Measurements from ENCODE around the gene EVA1A. TPM values are rescaled to one million over a fixed set of nuclear protein-coding genes. Genes with fewer than 3 reads are reported as not detected.

EVA1A gene
- total and polyA plus RNA-seq, 2 of the 8 experiments (the other 6 are each of a cell fraction or from before 2014, with no cell fraction given), result 2.4 to 4.3 TPM

- TF ChIP-seq POLR2AphosphoS5 (IDR thresholded peaks at IDR 0.05; ENCODE audit: low read depth, low read length), result no peak
- TF ChIP-seq TAF7 (optimal IDR thresholded peaks at IDR 0.05; ENCODE audit: borderline replicate concordance, low read depth, low read length), result no peak
- TF ChIP-seq NANOG (IDR thresholded peaks at IDR 0.05; ENCODE audit: insufficient read depth, low read depth, low read length, poor library complexity, severe bottlenecking), result no peak
- TF ChIP-seq BRCA1 (IDR thresholded peaks at IDR 0.05; ENCODE audit: low read depth, low read length), result no peak
- no peak for TF ChIP-seq ASH2L (IDR thresholded peaks at IDR 0.05; ENCODE audit: low read length)
These were observed 42.7 kb upstream of the EVA1A start (continued) for GRCh38 chr2:75603477-75603876.

All from H1 (cell line).